Mucosa of rectum (tissue), 2 donors: Measurements from ENCODE around the gene TMEM44.

Source experiments
- H3K27ac ChIP-seq, 2 donors: one replicate each; pipeline ENCODE4 v1.7.0; 2013; ENCODE audit warnings: inconsistent platforms in 2 of 2, low read depth in 2 of 2, low read length in 2 of 2
- H3K27me3 ChIP-seq, 2 donors: one replicate each; pipeline ENCODE4 v1.7.0; 2013; ENCODE audit warnings: low read length in 2 of 2; ENCODE audit not compliant: control insufficient read depth in 2 of 2, insufficient read depth in 2 of 2
- H3K36me3 ChIP-seq, 2 donors: one replicate each; pipeline ENCODE4 v1.7.0; 2013; ENCODE audit warnings: low read length in 2 of 2; ENCODE audit not compliant: control insufficient read depth in 2 of 2, insufficient read depth in 2 of 2
- H3K4me1 ChIP-seq, 2 donors: one replicate each; pipeline ENCODE4 v1.7.0; 2013; ENCODE audit warnings: low read length in 2 of 2, mild to moderate bottlenecking in 1 of 2; ENCODE audit not compliant: control insufficient read depth in 2 of 2, insufficient read depth in 2 of 2
- H3K4me3 ChIP-seq, 2 donors: one replicate each; pipeline ENCODE4 v1.7.0; 2013; ENCODE audit warnings: low read length in 2 of 2
- H3K9ac ChIP-seq, 2 donors: one replicate each; pipeline ENCODE4 v1.7.0; 2013; ENCODE audit warnings: low read length in 2 of 2, low read depth in 1 of 2, mild to moderate bottlenecking in 1 of 2
- H3K9me3 ChIP-seq, 2 donors: one replicate each; pipeline ENCODE4 v1.7.0; 2013; ENCODE audit warnings: low read length in 2 of 2; ENCODE audit not compliant: control insufficient read depth in 2 of 2
- donor health status: healthy.
- donor health status: Normal muscosa, but diverticular disease.

TMEM44 gene

DNA sequence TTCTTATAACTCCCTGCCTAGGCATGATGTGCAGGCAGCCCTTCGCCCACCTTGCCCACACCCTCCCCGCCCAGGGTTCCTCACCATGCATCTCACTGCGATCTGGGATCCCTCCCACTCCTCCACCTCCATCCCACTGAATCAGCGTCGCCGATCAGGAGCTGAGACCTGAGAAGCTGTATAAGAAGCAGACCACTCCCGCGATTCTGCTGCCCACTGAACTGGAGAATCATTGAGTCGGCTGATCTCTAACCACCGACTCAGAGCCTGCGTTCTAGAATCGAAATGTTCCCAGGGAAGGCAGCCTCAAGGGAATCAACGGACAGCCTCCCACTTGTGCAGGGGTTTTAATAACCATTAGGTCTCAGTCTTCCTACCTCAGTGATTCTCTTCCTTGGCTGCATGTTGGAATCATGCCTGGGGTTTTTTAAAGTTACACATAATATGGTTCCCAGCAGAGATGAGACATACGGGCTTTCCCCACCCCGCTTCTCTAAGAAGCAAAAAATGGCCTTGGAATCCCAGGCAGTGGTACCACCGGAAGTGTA is 60.2 kb downstream of the TMEM44 start:
- Histone ChIP-seq H3K4me3 (no peak overlapping the region), H3K36me3 (no peaks in the 10 kb centered on the region), H3K27me3 (no peaks in the 10 kb centered on the region), H3K9me3 (no peaks in the 10 kb centered on the region), H3K9ac (no peak overlapping the region), H3K4me1 (no peaks in the 10 kb centered on the region), H3K27ac (no peak overlapping the region)

DNA sequence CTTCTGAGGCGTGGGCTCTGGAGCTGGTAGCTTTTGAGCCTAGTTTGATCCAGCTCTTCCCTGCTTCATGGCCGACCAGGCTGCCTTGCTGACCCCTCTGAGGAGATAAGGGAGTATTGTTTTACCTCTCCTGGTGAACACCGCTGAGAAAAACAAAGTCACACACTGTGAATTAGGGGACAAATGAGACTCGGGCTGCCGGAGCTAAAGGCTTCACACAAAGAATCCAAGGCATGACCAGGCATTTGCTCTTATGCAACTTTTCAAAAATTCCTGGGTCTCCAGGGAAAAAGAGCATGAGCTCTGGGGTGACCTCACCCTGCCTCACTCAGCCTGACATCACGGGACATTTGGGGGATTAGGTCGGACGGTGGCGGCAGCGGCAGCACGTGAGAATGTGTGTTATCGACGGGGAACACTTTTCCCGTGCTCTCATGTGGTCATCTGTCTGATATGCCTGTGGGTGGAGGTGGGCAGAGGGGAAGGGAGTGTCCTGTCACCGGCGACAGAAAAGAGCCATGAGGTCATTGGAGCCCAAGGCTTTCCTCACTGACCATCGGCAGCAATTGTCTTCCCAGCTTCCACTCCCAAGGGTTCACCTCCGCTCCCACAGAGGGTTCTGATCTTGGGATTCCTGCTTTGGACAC is 61.0 kb downstream of the TMEM44 start:
- H3K9ac ChIP-seq: no peak overlapping the region
- H3K27ac ChIP-seq: no peak overlapping the region
- no peaks in the 10 kb centered on the region for H3K4me1 ChIP-seq
- no peaks in the 10 kb centered on the region for H3K27me3 ChIP-seq
- H3K9me3 ChIP-seq: no peaks in the 10 kb centered on the region
- no peak overlapping the region for H3K4me3 ChIP-seq
- H3K36me3 ChIP-seq: no peaks in the 10 kb centered on the region

GRCh38 chr3:194571491-194572142 is 61.6 kb downstream of the TMEM44 start:
- no peak overlapping the region for H3K9ac ChIP-seq
- no peak overlapping the region for H3K27ac ChIP-seq
- H3K4me3 ChIP-seq: no peak overlapping the region

GRCh38 chr3:194570898-194571297 is 62.3 kb downstream of the TMEM44 start:
- Histone ChIP-seq H3K4me1 (no peaks in the 10 kb centered on the region), H3K27ac (no peak overlapping the region), H3K36me3 (no peaks in the 10 kb centered on the region), H3K27me3 (no peaks in the 10 kb centered on the region), H3K9me3 (no peaks in the 10 kb centered on the region), H3K4me3 (no peak overlapping the region), H3K9ac (no peak overlapping the region)

More at GRCh38 chr3:194571491-194572142, 61.6 kb downstream of the TMEM44 start:
- no peaks in the 10 kb centered on the region for H3K9me3 ChIP-seq
- H3K36me3 ChIP-seq: no peaks in the 10 kb centered on the region
- H3K27me3 ChIP-seq: no peaks in the 10 kb centered on the region
- H3K4me1 ChIP-seq: no peaks in the 10 kb centered on the region

- H3K27ac ChIP-seq: no peak overlapping the region
- H3K9ac ChIP-seq: no peak overlapping the region
- no peaks in the 10 kb centered on the region for H3K36me3 ChIP-seq
- no peak overlapping the region for H3K4me3 ChIP-seq
- H3K27me3 ChIP-seq: no peaks in the 10 kb centered on the region
- no peaks in the 10 kb centered on the region for H3K4me1 ChIP-seq
- no peaks in the 10 kb centered on the region for H3K9me3 ChIP-seq
These were observed 63.0 kb downstream of the TMEM44 start for GRCh38 chr3:194570235-194570634.

GRCh38 chr3:194569252-194569651 is 64.0 kb downstream of the TMEM44 start:
- Histone ChIP-seq H3K9ac (no peak overlapping the region), H3K27me3 (no peaks in the 10 kb centered on the region), H3K27ac (no peak overlapping the region), H3K9me3 (no peaks in the 10 kb centered on the region), H3K36me3 (no peaks in the 10 kb centered on the region), H3K4me3 (no peak overlapping the region), H3K4me1 (no peaks in the 10 kb centered on the region)

GRCh38 chr3:194565597-194566190 is 67.5 kb downstream of the TMEM44 start:
- Histone ChIP-seq H3K4me3 (no peak overlapping the region), H3K4me1 (no peaks in the 10 kb centered on the region), H3K27me3 (no peaks in the 10 kb centered on the region), H3K36me3 (no peaks in the 10 kb centered on the region), H3K27ac (no peak overlapping the region), H3K9me3 (no peaks in the 10 kb centered on the region), H3K9ac (no peak overlapping the region)

GRCh38 chr3:194562986-194563385 is 70.2 kb downstream of the TMEM44 start:
- no peaks in the 10 kb centered on the region for H3K36me3 ChIP-seq
- no peak overlapping the region for H3K9ac ChIP-seq
- H3K4me3 ChIP-seq: no peak overlapping the region
- H3K4me1 ChIP-seq: no peaks in the 10 kb centered on the region
- no peaks in the 10 kb centered on the region for H3K27me3 ChIP-seq
- no peak overlapping the region for H3K27ac ChIP-seq
- H3K9me3 ChIP-seq: no peaks in the 10 kb centered on the region

- no peak overlapping the region for H3K4me3 ChIP-seq
- H3K36me3 ChIP-seq: no peaks in the 10 kb centered on the region
- no peak overlapping the region for H3K27ac ChIP-seq
- peaks cover 2 to 4% of the 10 kb centered on the region in 2 donors for H3K4me1 ChIP-seq
- H3K9me3 ChIP-seq: no peaks in the 10 kb centered on the region
- no peaks in the 10 kb centered on the region for H3K27me3 ChIP-seq
- H3K9ac ChIP-seq: no peak overlapping the region
These were observed 71.8 kb downstream of the TMEM44 start for GRCh38 chr3:194561306-194561974.

DNA sequence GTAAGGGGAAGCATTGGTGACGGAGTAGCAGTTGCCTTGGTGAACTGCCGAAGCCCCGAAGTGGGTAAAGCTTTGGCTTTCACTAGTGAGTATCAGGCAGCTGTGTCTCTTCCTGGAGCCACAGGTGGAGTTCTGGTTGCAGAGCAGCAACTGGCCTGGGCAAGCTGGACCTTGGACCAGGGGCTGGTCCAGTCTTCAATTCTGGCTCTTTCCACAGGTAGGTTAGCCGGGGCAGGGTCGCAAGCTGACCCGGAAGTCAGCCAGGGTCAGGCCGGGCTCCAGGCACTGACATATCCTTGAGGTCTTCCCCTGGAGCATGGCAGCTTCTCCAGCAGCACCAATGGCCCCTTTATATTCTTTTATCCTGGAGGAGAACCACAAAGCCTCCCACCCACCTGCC is 73.2 kb downstream of the TMEM44 start:
- Histone ChIP-seq H3K27ac (no peak overlapping the region), H3K27me3 (no peaks in the 10 kb centered on the region), H3K9ac (no peak overlapping the region), H3K4me1 (peaks cover 2 to 6% of the 10 kb centered on the region in 2 donors), H3K9me3 (no peaks in the 10 kb centered on the region), H3K36me3 (no peaks in the 10 kb centered on the region), H3K4me3 (no peak overlapping the region)
